Stimulated activated CD8-positive, alpha-beta memory T cell treated with anti-CD3 and anti-CD28 coated beads, Interleukin-4, amount 100 ng/mL, for 1 hour (primary cell): ENCODE data around the gene MAP1S.

Source experiments
- DNase-seq, 2 donors: peaks; one replicate each; pipeline ENCODE4 v3.0.0-alpha.2; 2020; ENCODE audit warnings: low read depth in 2 of 2, low spot score in 1 of 2

The MAP1S gene

GRCh38 chr19:17727843-17728242 lies 8.6 kb downstream of the MAP1S start:
- DNase-seq, result no peak

- DNase-seq, result no peak
These were observed 13.8 kb downstream of the MAP1S start for GRCh38 chr19:17733127-17733526.

GRCh38 chr19:17734146-17734545 lies 14.9 kb downstream of the MAP1S start:
- no peak for DNase-seq

GRCh38 chr19:17735410-17735809 lies 16.1 kb downstream of the MAP1S start:
- DNase-seq, result no peak

- no peak for DNase-seq
These were observed 18.4 kb downstream of the MAP1S start for GRCh38 chr19:17737690-17738153.

GRCh38 chr19:17739121-17739875 lies 20.0 kb downstream of the MAP1S start:
- DNase-seq, result no peak

- DNase-seq, result no peak
These were observed 22.2 kb downstream of the MAP1S start for GRCh38 chr19:17741456-17741855.

GRCh38 chr19:17743874-17744580 lies 24.7 kb downstream of the MAP1S start:
- DNase-seq, result no peak

GRCh38 chr19:17747205-17748098 lies 28.2 kb downstream of the MAP1S start:
- peak; percentile 86 to 89 for DNase-seq

GRCh38 chr19:17748884-17749638 lies 29.8 kb downstream of the MAP1S start:
- no peak for DNase-seq

- no peak for DNase-seq
These were observed 30.6 kb downstream of the MAP1S start for GRCh38 chr19:17749912-17750317.

- DNase-seq, result peak; percentile 69 to 76
These were observed 32.0 kb downstream of the MAP1S start, which contains the start of gene FCHO1 for GRCh38 chr19:17751103-17751911. TSS of gene FCHO1 (plus strand) at chr19:17751477. CDS start at chr19:17755165, 3,688 bp downstream.

GRCh38 chr19:17751912-17752273 lies 32.6 kb downstream of the MAP1S start:
- no peak for DNase-seq

GRCh38 chr19:17752865-17753639 lies 33.8 kb downstream of the MAP1S start:
- no peak for DNase-seq

GRCh38 chr19:17753976-17754375 lies 34.7 kb downstream of the MAP1S start:
- DNase-seq, result no peak

GRCh38 chr19:17754634-17755442 lies 35.6 kb downstream of the MAP1S start:
- DNase-seq, result no peak

- no peak for DNase-seq
These were observed 36.2 kb downstream of the MAP1S start for GRCh38 chr19:17755443-17755890.

- DNase-seq, result no peak
These were observed 36.8 kb downstream of the MAP1S start for GRCh38 chr19:17755977-17756670.
